Effector CD8-positive, alpha-beta T cell (primary cell): ENCODE measurements around the gene MAMSTR.

Source experiments
- DNase-seq: peaks from one replicate; lab custom pipeline; 2025; lab: John Stamatoyannopoulos, UW

MAMSTR gene

DNA sequence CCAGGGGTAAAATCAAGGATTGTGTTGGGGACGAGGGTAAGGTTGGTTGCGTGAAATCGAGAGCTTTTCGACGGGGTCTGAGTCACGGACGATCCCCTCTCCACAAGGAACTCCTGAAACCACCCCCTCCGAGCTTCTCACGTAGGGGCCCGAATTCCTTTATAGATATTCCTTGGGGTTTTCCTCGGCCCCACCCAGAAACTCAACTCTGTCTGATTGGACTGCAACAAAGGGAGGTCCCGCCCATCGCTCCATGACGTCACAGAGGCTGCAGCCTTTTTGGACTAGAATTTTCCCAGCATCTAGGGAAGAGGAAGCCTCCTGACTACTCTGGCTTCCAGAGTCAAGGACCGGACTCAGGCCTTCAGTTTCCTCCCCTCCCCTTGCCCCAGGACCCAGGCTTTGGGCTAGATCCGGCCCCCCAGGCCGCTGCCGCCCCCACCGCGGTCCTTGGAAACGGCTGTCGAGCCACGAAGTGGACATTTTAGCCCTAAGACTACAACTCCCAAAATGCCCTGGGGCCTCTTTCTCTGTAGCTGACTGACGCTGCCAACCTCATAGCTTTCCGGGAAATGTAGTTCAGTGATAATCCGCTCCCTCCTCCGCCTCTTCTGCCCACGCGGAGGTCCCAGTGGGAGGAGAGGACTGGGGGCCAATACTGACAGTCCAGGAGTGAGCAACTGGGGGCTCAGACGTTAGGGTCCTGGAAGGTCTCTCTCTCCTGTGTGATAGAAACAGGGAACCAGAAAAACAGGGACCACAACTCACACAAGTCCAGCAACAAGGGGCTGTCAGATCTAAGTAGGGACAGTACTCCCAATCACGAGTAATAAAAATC lies 27.4 kb upstream of the MAMSTR start, which contains the start of gene IZUMO1:
IZUMO1 (minus strand) TSS at position 172 of the 838 bp plus-strand sequence. CDS start 1,050 bp downstream, outside the sequence.
- DNase-seq = peak; percentile 11

GRCh38 chr19:48746110-48746509 lies 26.6 kb upstream of the MAMSTR start:
- DNase-seq = no peak

DNA sequence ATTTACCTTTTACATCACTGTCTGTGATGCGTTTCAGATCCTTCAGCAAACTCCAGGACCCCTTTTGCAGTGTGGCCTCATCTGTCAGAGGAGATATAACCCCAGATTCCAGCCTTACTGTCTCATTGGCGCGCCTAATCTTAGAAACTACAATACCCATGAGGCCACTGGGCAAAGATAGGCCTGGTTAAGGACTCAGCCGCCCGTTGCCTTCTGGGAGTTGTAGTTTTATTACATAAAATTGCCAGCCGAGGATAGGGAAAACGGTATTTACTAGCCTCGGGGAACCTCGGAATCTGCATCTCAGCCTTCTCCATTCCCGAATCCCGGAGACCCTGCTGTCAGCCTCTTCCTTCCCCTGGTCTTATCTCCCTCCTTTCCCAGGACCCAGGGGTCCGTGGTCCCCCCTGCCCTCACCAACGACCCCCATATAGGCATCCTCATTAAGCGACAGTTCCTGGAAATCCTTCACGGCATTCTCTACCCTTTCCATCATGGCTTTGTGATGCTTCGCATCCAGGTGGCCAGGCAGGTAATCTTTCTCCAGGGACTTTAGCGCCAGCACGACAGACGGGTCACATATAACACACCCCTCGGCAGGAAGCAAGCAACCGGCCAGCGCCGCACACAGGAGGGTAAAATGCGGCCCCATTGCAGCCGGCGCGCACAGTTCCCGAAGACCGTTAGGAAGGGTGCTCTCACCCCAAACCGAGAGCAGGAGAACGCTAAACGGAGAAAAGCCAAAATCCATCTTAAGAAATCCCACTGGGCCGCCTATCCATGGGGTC lies 25.9 kb upstream of the MAMSTR start:
- peak; percentile 9 for DNase-seq

GRCh38 chr19:48742096-48742495 lies 22.6 kb upstream of the MAMSTR start:
- DNase-seq = no peak

GRCh38 chr19:48741129-48741999 lies 21.8 kb upstream of the MAMSTR start:
- no peak for DNase-seq

GRCh38 chr19:48740164-48740972 lies 20.8 kb upstream of the MAMSTR start, which contains the start of gene RASIP1:
Gene RASIP1, minus strand, starts transcription at chr19:48740610. Its CDS starts 328 bp downstream, at chr19:48740282.
- no peak for DNase-seq

DNA sequence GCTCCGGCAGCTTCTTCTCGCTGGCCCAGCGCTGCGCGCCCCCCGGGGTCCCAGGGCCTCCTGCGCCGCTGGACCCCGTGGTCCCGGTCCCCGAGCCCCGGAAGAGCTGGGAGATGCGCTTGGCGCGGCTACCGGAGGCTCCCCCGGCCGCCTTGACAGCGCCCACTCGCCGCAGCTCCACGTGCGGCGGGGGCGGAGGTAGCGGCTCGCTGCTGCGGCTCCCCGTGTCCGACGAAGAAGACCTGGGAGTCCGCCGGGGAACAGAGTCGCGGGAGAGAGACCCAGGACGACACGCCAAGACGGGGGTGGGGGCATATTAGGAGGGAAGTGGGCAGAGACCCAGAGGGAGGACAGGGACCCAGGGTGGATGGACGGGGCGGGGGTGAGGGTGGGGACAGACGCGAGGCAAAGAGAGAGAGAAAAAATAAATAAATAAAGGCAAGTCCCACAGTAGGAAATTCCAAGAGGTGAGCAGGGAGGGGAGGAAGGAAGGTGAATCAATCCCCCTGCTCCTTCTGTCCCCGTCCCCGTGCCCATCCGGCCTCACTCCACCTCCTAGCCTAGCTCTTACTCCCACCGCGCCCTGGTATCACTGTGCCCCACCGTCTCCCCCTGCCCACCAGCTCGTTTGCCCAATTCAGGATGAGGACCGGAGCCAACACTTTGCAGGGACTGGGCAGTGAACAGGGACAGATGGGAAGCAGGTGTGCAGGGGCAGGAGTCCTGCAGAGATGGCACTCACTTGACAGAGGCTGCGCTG lies 20.1 kb upstream of the MAMSTR start:
- no peak for DNase-seq

GRCh38 chr19:48738557-48739403 lies 19.3 kb upstream of the MAMSTR start:
- peak; percentile 88 for DNase-seq

- DNase-seq = no peak
Measured at GRCh38 chr19:48737360-48737998, 18.0 kb upstream of the MAMSTR start.

- DNase-seq = no peak
Measured at GRCh38 chr19:48735031-48735615, 15.6 kb upstream of the MAMSTR start.

GRCh38 chr19:48734625-48735024 lies 15.1 kb upstream of the MAMSTR start:
- no peak for DNase-seq

GRCh38 chr19:48731452-48731851 lies 11.9 kb upstream of the MAMSTR start:
- DNase-seq = no peak

- no peak for DNase-seq
Measured at GRCh38 chr19:48728911-48729664, 9.6 kb upstream of the MAMSTR start.

- no peak for DNase-seq
Measured at GRCh38 chr19:48726556-48726955, 7.0 kb upstream of the MAMSTR start.

DNA sequence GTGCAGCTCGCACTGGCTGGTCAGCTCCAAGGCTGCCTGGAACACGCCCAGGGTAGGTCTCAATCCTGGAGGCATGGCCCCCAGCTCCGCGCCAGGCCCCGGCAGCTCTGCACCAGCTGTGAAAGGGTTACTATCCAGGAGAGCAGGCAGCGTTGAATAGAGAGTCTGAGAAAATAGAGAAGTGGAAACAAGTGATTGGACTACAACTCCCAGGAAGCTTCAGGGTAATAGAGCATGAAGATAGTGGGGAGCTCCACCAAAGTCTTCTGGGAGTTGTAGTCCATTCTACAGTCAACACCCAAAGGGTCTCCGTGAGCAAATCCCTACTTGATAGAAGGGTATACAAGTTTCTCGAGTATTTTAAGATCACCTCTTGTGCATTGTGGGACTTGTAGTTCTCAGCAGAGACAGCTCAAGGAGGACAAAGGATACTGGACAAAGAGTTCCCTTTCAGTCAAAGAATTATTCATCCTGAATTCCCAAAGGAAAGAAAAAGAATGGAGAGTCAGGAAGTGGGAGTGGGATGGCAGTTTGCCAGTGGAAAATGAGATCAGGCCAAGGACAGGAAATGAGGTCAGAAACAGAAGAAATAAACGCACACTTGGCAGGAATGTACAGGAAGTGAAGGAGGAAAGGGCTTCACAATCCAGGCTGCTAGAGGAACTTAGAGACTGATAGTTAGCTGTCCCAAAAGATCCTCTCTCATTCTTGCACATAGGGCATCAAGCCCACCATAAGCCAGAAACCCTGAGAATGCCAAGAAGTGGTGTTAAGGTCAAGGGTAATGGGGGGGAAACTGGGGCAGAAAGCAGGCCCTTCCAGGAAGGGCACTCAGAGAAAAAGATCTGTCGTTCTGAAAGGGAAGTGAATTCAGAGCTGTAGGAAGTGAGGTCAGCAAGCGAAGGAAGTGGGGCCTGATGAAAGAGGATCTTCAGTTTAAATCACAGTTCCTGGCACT lies 5.5 kb upstream of the MAMSTR start:
- DNase-seq = no peak

- DNase-seq = no peak
Measured at GRCh38 chr19:48722196-48722708, 2.7 kb upstream of the MAMSTR start.
